Measurements from ENCODE around the gene AANAT.

Gene AANAT

GRCh38 chr17:76469076-76469990 is 1.9 kb downstream of the AANAT start:
- no peak for FAIRE-seq

- no peak for FAIRE-seq
Observed at GRCh38 chr17:76469991-76470739, 2.8 kb downstream of the AANAT start.

- FAIRE-seq: no peak
Observed at GRCh38 chr17:76471498-76472257, 4.3 kb downstream of the AANAT start.

- FAIRE-seq: no peak
Observed at GRCh38 chr17:76472258-76472645, 4.8 kb downstream of the AANAT start.

GRCh38 chr17:76472726-76473125 is 5.3 kb downstream of the AANAT start:
- no peak for FAIRE-seq

- FAIRE-seq: no peak
Observed at GRCh38 chr17:76473541-76473985, 6.2 kb downstream of the AANAT start.

- no peak for FAIRE-seq
Observed at GRCh38 chr17:76474238-76474637, 6.8 kb downstream of the AANAT start.

- no peak for FAIRE-seq
Observed at GRCh38 chr17:76474894-76475293, 7.5 kb downstream of the AANAT start.

- FAIRE-seq: no peak
Observed at GRCh38 chr17:76475302-76475701, 7.9 kb downstream of the AANAT start.

- no peak for FAIRE-seq
Observed at GRCh38 chr17:76476736-76477135, 9.3 kb downstream of the AANAT start.

- no peak for FAIRE-seq
Observed at GRCh38 chr17:76477576-76477975, 10.2 kb downstream of the AANAT start.

- no peak for FAIRE-seq
Observed at GRCh38 chr17:76478097-76478496, 10.7 kb downstream of the AANAT start.

- no peak for FAIRE-seq
Observed at GRCh38 chr17:76478730-76479514, 11.5 kb downstream of the AANAT start.

- no peak for FAIRE-seq
Observed at GRCh38 chr17:76479515-76480060, 12.2 kb downstream of the AANAT start.

GRCh38 chr17:76480632-76481031 is 13.2 kb downstream of the AANAT start:
- FAIRE-seq: no peak

- no peak for FAIRE-seq
Observed at GRCh38 chr17:76481071-76481655, 13.8 kb downstream of the AANAT start.

GRCh38 chr17:76484228-76484725 is 16.9 kb downstream of the AANAT start:
- FAIRE-seq: no peak

GRCh38 chr17:76485569-76485968 is 18.2 kb downstream of the AANAT start:
- FAIRE-seq: no peak

GRCh38 chr17:76487451-76488192 is 20.2 kb downstream of the AANAT start:
- FAIRE-seq: no peak

GRCh38 chr17:76490112-76490710 is 22.8 kb downstream of the AANAT start:
- no peak for FAIRE-seq
